ENCODE measurements around the gene TMEM135.
"Not testable (repeated sequence)": the region's sequence is repeated elsewhere in the genome, so short reads cannot be mapped to it uniquely, and the experiment has no call there.

Gene TMEM135

DNA sequence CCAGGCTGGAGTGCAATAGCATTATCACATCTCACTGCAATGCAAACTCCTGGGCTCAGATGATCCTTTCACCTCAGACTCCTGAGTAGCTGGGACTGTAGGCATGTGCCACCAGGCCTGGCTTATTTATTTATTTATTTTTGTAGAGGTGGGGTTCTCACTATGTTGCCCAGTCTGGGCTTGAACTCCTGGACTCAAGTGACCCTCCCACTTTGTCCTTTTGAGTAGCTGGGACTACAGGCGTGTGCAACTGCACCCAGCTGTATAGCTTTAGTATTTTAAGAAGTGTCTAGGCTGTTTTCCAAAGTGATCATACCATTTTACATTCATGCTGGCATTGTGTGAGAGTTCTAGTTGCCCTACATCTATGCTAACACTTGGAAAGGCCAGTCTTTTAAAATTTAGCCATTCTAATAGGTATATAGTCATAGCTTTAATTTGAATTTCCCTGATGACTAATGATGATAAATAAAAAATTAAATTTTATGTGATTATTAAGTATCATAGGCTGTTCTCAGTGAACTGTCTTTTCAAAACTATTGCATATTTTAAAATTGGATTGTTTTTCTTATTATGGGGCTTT is 96.9 kb downstream of the TMEM135 start:
- H3K27ac ChIP-seq, result no peak overlapping the region
- no peak for DNase-seq (ENCODE audit: low read depth, low spot score)

DNA sequence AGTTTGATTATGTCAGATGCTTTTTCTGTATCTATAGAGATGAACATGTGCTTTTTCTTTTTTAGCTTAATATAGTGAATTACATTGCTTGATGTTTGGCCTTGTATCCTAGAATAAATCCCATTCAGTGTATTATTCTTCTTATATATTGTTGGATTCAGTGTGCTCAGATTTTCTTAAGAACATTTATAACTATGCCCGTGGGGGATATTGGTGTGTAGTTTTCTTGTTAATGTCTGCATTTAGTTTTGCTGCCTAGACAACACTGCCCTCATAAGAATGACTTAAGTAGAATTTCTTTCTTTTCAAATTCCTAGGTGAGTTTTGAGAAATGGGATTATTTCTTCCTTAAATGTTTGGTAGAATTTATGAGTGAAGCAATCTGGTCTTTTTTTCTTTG is 98.5 kb downstream of the TMEM135 start:
- no peak overlapping the region for H3K27ac ChIP-seq
- no peak for DNase-seq (ENCODE audit: low read depth, low spot score)

DNA sequence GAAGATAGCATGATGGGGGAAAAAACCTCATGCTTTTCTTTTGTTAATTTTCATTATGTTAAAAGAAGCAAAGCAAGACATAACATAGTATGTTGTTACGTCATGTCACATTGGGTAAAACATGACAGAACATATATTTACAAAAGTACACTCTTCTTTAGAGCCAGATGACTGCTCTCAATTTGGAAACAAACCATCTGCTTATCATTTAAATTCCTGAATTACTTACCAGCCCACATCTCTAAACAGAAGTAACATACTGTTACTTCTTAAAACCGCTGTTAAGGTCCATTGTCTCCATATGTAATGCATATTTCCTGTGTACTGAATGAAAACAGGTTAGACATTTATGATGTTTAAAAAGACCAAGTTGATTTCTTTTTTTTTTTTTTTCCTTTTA is 100.0 kb downstream of the TMEM135 start:
- DNase-seq (ENCODE audit: low read depth, low spot score), result no peak
- H3K27ac ChIP-seq, result no peak overlapping the region

DNA sequence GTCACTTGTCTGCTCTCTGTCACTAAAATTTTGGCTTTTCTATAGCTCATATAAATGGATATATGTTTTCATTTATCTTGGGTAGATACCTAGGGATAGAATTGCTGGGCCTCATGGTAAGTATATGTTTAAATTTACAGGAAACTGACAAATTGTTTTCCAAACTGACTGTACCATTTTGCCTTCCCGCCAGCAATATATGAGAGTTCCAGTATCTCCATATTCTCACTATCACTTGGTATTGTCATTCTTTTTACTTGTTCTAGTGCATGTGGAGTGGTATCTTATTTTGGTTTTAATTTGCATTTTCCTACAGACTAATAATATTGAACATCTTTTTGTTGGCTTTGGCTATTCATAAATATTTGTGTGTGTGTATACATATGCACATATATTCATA is 101.7 kb downstream of the TMEM135 start:
- DNase-seq (ENCODE audit: low read depth, low spot score), result no peak
- no peak overlapping the region for H3K27ac ChIP-seq

DNA sequence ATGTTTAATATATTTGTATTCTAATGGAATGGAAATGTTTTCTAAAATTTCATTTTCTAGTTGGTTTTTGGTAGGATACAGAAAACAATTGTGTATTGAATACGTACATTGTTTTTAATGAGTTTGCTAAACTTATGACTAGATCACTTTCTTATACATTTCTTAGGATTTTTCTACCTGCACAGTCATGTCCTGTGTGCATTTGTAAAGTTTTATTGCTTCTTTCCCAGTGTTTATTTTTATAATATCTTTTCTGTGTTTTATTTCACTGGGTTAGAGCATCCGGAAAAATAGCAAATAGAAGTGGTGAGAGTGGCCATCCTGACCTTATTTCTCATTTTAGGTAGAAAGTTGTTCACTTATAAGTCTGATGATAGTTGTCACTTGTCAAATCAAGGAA is 103.6 kb downstream of the TMEM135 start:
- DNase-seq (ENCODE audit: low read depth, low spot score), result no peak

DNA sequence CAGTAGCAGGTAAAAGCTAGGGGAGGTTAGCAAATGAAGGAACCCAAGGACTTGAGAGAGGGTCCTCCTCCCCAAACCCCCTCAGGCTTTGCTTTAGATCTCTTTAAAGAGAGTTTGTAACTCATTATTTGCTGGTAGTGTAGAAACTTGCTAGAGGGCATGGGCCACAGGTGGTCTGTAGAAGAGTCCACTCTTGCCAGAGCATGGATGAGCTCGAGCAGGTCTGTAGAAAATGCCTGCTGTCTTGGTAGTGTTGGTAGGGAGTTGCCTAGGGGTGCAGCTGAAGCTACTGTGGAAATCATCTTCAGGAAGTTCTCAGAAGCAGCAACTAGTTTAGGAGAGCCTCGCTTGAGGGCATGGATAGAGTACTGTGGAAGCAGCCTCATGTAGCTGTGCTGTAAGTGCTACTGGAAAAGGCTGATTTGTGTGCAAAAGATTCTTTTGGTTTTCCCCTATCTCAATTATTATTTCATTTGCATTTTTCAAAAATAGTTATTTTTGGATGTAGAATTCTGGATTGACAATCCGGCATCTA is 104.3 kb downstream of the TMEM135 start:
- DNase-seq (ENCODE audit: low read depth, low spot score), result no peak
- no peak overlapping the region for H3K27ac ChIP-seq

More for the DNA sequence above, 103.6 kb downstream of the TMEM135 start:
- no peak overlapping the region for H3K27ac ChIP-seq

DNA sequence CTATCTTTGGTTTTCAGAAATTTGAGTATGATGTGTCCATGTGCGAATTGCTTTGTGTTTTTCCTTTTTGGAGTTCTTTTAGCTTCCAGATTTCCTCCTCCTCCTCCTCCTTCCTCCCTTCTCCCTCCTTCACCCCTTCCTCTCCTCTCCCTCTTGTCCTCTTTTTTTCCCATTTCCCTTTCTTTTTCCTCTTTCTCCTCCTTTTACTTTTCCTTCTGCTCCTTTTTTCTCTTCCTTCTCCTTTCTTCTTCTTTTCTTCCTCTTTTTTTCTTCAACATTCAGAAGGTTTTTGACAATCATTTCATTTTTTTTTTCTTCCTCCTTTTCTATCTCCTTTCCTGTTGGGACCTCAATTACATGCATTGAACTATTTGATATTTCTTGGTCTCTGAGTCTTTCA is 104.9 kb downstream of the TMEM135 start:
- no peak overlapping the region for H3K27ac ChIP-seq
- DNase-seq (ENCODE audit: low read depth, low spot score), result no peak

DNA sequence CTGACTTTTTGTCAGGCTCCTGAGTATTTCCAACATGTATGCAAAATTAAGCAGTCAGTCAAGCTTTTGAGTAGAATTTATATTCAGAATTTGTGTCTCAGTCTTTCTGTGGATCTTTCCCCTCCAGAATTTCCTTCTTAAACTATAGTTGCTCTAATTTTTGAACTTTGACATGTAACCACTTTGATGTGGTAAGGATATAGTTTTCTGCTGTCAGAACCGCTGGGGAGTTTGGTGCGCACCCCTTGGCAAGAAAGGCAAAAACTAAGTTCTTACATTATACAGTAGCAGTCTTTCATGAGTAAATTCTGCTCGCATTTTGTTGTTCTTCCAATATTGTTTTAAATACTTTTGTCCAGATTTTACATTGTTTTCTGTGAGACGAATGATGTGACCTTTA is 105.9 kb downstream of the TMEM135 start:
- no peak for DNase-seq (ENCODE audit: low read depth, low spot score)
- no peak overlapping the region for H3K27ac ChIP-seq

DNA sequence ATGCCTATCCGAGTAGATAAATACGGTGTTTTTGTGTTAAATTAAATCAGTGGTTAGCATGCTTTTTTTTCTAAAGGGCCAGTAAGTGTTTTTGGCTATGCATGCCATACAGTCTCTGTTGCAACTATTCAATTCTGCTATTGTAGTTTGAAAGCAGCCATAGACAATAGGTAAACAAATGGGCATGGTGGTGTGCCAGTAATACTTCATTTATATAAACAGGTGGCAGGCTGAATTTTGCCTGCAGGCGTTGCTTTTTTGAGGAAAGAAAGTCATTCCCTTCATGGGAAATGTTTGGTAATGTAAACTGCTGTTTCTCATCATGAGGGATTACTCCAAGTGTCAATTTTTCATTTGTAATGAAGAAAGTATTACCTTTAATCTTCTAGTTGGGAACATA is 106.5 kb downstream of the TMEM135 start:
- no peak for DNase-seq (ENCODE audit: low read depth, low spot score)
- no peak overlapping the region for H3K27ac ChIP-seq

DNA sequence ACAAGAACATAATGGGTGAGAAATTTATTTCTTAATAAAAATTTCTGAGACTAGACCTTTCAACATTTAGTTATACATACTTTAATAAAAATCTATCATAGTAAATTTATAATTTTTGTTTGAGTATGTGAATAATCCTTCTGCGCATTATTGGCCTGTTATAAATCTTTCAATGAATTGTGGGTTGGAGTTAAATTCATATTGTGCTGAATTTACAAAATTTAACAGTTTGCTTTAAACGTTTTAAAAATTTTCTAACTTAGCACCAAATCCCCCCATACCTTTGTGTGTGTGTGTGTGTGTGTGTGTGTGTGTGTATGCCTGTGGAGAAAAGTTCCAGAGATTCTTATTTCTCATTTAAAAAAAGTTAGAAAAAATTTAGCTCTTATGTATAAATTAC is 111.0 kb downstream of the TMEM135 start:
- DNase-seq (ENCODE audit: low read depth, low spot score), result no peak
- no peak overlapping the region for H3K27ac ChIP-seq

DNA sequence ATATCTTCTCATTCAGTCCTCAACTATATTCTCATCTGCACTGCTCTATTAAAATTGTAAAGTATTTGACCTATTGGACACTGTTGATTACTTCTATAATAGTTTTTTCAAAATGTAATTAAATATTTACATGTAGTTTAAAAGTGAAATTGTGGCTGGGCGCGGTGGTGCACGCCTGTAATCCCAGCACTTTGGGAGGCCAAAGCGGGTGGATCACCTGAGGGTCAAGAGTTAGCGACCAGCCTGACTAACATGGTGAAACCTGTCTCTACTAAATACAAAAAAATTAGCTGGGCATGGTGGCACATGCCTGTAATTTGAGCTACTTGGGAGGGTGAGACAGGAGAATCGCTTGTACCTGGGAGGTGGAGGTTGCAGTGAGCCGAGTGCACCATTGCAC is 112.0 kb downstream of the TMEM135 start:
- DNase-seq (ENCODE audit: low read depth, low spot score); H3K27ac ChIP-seq: not testable (repeated sequence)

DNA sequence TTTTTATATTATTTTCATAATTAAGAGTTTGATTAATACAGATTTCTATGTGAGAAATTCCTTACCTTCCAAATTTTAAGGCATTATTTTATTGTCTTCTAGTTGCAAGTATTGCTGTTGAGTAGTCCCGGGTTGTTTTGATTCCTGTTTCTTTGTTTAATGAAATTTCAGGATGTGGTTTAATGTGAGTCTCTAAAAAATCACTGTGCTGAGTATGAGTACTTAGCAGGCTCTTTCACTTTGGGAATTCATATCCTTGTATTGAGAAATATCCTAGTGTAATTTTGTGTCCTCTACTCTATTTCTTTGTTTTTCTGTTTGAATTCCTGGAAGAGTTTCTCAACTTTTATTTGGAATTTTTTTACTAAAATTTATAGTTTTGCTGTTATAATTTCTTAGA is 113.2 kb downstream of the TMEM135 start:
- no peak for DNase-seq (ENCODE audit: low read depth, low spot score)
- H3K27ac ChIP-seq, result no peak overlapping the region

DNA sequence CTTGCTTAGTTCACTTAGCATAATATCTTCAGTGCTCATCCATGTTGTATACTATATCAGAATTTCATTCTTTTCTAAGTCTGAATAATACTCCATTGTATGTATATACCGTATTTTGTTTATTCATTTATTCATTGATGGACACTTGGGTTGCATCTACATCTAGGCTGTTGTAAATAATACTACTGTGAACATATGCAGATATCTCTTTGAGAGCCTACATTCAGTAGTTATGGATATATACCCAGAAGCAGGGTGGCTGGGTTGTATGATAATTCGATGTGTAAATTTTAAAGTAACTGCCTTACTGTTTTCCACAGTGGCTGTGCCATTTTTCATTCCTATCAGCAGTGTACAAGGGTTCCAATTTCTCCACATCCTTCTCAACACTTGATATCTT is 116.5 kb downstream of the TMEM135 start:
- H3K27ac ChIP-seq, result no peak overlapping the region
- no peak for DNase-seq (ENCODE audit: low read depth, low spot score)

DNA sequence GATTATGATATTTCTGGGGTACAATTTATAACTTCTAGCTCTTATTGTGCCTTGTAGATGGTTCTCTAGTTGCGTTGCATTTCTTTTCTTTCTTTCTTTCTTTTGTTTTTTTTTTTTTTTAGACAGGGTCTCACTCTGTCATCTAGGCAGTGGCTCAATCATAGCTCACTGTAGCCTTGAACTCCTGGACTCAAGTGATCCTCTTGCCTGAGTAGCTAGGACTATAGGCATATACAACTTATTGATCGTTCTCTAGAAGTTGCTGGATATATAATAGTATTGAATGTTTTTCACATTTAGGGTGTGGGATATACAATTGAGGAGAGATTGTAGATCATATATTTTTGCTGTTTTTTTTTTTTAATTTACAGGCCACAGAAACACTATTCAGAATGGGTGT is 119.2 kb downstream of the TMEM135 start:
- no peak overlapping the region for H3K27ac ChIP-seq
- DNase-seq (ENCODE audit: low read depth, low spot score), result no peak

DNA sequence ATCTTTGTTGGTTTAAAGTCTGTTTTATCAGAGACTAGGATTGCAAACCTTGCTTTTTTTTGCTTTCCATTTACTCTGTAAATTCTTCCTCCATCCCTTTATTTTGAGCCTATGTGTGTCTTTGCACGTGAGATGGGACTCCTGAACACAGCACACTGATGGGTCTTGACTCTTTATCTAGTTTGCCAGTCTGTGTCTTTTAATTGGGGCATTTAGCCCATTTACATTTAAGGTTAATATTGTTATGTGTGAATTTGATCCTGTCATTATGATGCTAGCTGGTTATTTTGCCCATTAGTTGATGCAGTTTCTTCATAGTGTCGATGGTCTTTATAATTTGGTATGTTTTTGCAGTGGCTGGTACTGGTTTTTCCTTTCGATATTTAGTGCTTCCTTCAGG is 131.3 kb downstream of the TMEM135 start:
- H3K27ac ChIP-seq; DNase-seq (ENCODE audit: low read depth, low spot score): not testable (repeated sequence)

DNA sequence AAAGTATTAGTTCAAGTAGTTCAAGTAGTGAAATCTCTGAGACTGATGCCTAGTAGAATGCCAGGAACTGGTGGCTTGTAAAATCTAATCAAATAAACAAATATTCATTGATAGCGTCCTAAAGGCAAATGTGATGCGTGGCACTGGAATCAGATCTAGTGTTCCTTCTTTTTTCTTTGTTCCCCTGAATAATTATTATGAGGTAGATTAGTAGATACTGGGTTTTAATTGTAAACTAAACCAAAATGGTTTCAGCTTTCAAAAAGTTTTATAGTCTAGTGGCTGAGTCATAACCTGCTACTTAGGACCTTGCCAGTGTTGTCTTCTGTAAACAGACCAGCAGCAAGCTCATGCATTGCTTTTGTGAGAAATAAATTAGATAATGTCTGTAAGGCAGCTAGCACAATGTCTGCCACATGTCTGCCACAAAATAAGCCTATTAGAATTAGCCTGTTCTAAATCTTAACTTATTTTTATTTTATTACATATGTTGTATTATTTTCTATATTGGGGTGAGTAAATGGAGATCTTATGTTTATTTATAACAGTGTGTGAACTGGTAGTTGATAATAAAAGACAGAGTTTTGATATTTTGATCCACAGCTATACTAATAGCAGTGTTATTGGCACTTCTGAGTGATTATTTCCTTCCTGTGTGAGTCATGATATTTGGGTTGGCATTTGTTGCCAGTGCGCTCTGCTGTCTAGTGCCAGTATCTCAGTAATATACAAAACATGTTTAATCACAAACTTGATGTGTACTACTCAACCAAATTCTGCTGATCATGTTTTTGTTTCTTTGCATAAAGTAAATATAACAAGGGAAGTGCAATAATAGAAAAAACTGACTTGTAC is 135.7 kb downstream of the TMEM135 start:
- peak overlapping the region; percentile 51 for H3K27ac ChIP-seq
- peak; percentile 34 for DNase-seq (ENCODE audit: low read depth, low spot score)

DNA sequence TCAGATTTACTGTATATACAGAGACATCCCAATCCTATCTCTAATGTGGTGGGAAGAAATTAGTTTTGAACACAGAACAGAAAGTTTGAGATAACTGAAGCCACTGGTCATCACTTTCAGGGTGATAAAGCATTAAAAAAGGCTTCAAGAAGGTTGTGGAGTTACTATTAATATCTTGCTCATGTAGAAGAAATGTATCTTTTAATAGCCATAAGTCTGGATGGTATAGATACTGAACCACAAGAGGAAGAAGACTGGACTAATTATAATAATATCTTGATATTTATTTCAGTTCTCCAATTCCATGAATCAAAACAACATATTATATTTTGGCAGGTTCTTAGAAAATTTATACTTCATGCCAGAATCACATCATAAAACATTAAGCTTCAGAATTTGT is 137.1 kb downstream of the TMEM135 start:
- no peak for DNase-seq (ENCODE audit: low read depth, low spot score)
- no peak overlapping the region for H3K27ac ChIP-seq

DNA sequence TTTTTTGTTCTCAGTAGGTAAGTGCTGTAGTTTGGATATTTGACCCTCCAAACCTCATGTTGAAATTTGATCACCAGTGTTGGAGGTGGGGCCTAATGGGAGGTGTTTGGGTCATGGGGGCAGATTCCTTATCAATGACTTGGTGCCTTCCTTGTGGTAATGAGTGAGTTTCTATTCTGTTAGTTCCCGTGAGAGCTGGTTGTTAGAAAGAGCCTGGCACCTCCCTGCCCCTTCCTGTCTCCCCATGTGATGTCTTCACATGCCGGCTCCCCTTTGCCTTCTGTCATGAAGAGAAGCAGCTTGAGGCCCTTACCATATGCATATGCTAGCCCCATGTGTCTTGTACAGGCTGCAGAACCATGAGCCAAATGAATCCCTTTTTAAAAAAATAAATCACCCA is 138.3 kb downstream of the TMEM135 start:
- DNase-seq (ENCODE audit: low read depth, low spot score), result no peak
- no peak overlapping the region for H3K27ac ChIP-seq

DNA sequence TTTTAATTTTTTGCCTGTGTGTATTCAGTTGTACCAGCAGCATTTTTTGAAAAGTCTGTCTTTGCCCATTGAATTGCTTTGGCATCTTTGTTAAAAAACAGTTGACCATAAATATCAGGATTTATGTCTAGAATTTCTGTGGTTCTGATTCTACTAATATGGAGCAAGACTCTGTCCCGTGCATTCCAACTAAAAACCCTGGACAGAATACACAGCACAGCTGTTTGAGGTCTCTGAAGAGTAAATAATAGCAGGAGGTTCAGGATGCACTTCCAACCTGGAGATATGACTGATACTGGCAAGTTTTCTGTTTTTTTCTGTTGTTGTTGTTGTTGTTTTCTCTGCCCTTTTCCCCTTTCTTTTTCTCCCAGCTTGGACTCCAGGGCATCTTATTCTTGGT is 141.9 kb downstream of the TMEM135 start:
- no peak overlapping the region for H3K27ac ChIP-seq
- DNase-seq (ENCODE audit: low read depth, low spot score), result no peak

DNA sequence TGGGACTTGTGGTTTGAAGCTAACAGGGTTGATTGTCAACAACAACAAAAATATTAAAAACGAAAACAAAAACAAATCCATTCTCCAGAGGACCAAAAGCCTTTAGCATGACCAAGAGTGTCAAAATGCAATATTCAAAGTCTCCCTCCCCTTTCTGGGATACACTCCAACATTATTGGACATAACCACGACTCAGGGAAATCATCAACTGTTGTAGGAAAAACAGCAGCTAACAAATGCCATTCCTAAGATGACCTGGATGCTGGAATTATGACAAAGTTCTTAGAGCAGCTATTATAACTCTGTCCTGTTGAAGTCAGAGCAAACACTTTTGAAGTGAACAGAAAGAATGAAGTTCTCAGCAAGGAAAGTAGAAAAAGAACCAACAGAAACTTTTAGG is 143.0 kb downstream of the TMEM135 start:
- no peak for DNase-seq (ENCODE audit: low read depth, low spot score)
- H3K27ac ChIP-seq, result no peak overlapping the region

DNA sequence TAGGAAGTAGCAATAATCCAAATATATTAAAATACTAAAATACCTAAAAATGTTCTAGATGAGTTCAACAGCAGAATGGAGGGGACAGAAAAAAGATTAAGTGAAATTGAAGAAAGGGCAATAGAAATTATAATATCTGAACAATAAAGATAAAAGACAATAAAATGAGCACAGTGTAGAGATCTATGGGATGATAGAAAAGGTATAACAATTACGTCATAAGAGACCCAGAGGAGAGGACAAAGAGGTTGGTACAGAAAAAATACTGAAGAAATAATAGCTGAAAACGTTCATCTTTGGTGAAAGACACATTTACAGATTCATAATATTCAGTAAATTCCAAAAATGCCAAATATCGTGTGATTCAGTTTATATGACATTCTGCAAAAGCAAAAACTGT is 143.4 kb downstream of the TMEM135 start:
- no peak for DNase-seq (ENCODE audit: low read depth, low spot score)

DNA sequence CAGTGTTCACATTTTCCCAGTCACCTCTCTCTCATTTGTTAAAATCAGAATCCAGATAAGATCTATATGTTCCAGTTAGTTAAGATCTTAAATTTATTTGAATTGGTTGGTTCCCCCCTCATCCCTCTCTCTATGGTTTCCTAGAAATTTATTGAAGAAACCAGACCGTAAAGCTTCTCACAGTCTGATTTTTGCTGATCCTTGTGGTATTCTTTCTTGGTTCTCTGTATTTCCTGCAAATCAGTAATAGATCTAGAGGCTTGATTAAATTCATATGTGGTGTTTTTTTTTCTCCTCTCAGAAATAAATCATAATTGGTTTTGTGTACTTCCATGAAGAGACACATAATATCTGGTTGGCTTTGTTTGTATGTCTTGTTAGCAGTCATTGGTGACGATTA is 147.5 kb downstream of the TMEM135 start:
- H3K27ac ChIP-seq, result no peak overlapping the region

More for the DNA sequence above, 143.4 kb downstream of the TMEM135 start:
- H3K27ac ChIP-seq, result no peak overlapping the region

More for the DNA sequence above, 147.5 kb downstream of the TMEM135 start:
- no peak for DNase-seq (ENCODE audit: low read depth, low spot score)

Data from epithelial cell of prostate (primary cell).